WTC11 (cell line): Measurements from ENCODE around the gene S100B. TPM values are rescaled to one million over a fixed set of nuclear protein-coding genes. Genes with fewer than 3 reads are reported as not detected.

ENCODE experiments used
- ATAC-seq: fragments of 200-7000 bp; cut with Tn5 transposase; 2 replicates; pipeline ENCODE4 v1.10.0; 2021; ENCODE audit warnings: mild to moderate bottlenecking, moderate library complexity
- CTCF ChIA-PET: fragments of 300-600 bp; sonication (Branson Sonifier 250); formaldehyde crosslinking; loops from one replicate; lab custom pipeline; 2021; ENCODE audit warnings: antibody characterized with exemption; lab: Charles Lee
- POLR2A ChIA-PET: fragments of 350-600 bp; sonication (Branson Sonifier 250); formaldehyde crosslinking; loops from one replicate; lab custom pipeline; 2021; ENCODE audit warnings: antibody characterized with exemption; lab: Charles Lee
- DNase-seq: peaks from one replicate; pipeline ENCODE4 v3.0.0; 2021; ENCODE audit warnings: low spot score
- H3K27ac Mint-ChIP-seq: 2 replicates; pipeline ENCODE4 v1.8.0; 2021; ENCODE audit warnings: mixed read lengths
- H3K27me3 Mint-ChIP-seq: 2 replicates; pipeline ENCODE4 v1.8.0; 2021; ENCODE audit warnings: low read depth, mild to moderate bottlenecking, moderate library complexity, mixed read lengths
- H3K36me3 Mint-ChIP-seq: 2 replicates; pipeline ENCODE4 v1.8.0; 2021; ENCODE audit warnings: mixed read lengths
- H3K4me1 Mint-ChIP-seq: 2 replicates; pipeline ENCODE4 v1.8.0; 2022; ENCODE audit warnings: mixed read lengths
- H3K4me3 Mint-ChIP-seq: 2 replicates; pipeline ENCODE4 v1.8.0; 2021; ENCODE audit warnings: mild to moderate bottlenecking, moderate library complexity, mixed read lengths
- H3K9me3 Mint-ChIP-seq: 2 replicates; pipeline ENCODE4 v1.8.0; 2021; ENCODE audit warnings: mixed read lengths
- ATF3 ChIP-seq: sonication (generic); formaldehyde crosslinking; conservative IDR thresholded peaks from 2 replicates; pipeline ENCODE4 v1.8.1; 2022; ENCODE audit warnings: mild to moderate bottlenecking, missing genetic modification reagents
- ESRRA ChIP-seq: sonication (generic); formaldehyde crosslinking; IDR thresholded peaks from 2 replicates; pipeline ENCODE4 v1.8.1; 2022; ENCODE audit warnings: mild to moderate bottlenecking, missing genetic modification reagents, borderline replicate concordance
- FOXJ3 ChIP-seq: sonication (generic); formaldehyde crosslinking; IDR thresholded peaks from 2 replicates; pipeline ENCODE4 v1.9.0; 2021; ENCODE audit warnings: missing genetic modification reagents, mild to moderate bottlenecking, borderline replicate concordance
- GTF2I ChIP-seq: fragments of 250-450 bp; sonication (Bioruptor Pico); conservative IDR thresholded peaks from 2 replicates; pipeline ENCODE4 v1.4.0; 2021; ENCODE audit warnings: mild to moderate bottlenecking
- JAZF1 ChIP-seq: fragments of 250-450 bp; sonication (Bioruptor Pico); IDR thresholded peaks from 2 replicates; pipeline ENCODE4 v1.9.0; 2021; ENCODE audit warnings: moderate library complexity, mild to moderate bottlenecking, inconsistent platforms
- JUN ChIP-seq: sonication (generic); formaldehyde crosslinking; IDR thresholded peaks from 2 replicates; pipeline ENCODE4 v1.8.0; 2023; ENCODE audit warnings: mild to moderate bottlenecking, missing genetic modification reagents
- NR1H2 ChIP-seq: sonication (generic); formaldehyde crosslinking; IDR thresholded peaks from 2 replicates; pipeline ENCODE4 v1.9.0; 2021; ENCODE audit warnings: mild to moderate bottlenecking, moderate library complexity, missing genetic modification reagents
- OVOL2 ChIP-seq: fragments of 250-450 bp; sonication (Bioruptor Pico); IDR thresholded peaks from 2 replicates; pipeline ENCODE4 v1.9.0; 2021; ENCODE audit warnings: mild to moderate bottlenecking, borderline replicate concordance
- PRDM15 ChIP-seq: sonication (generic); formaldehyde crosslinking; IDR thresholded peaks from 2 replicates; pipeline ENCODE4 v1.8.0; 2022; ENCODE audit warnings: missing genetic modification reagents
- SMAD3 ChIP-seq: sonication (generic); formaldehyde crosslinking; IDR thresholded peaks from 2 replicates; pipeline ENCODE4 v1.8.0; 2022; ENCODE audit warnings: missing genetic modification reagents, mild to moderate bottlenecking, borderline replicate concordance
- ZNF138 ChIP-seq: sonication (generic); formaldehyde crosslinking; conservative IDR thresholded peaks from 2 replicates; pipeline ENCODE4 v1.8.1; 2022; ENCODE audit warnings: mild to moderate bottlenecking, moderate library complexity, missing genetic modification reagents
- ZNF281 ChIP-seq: sonication (generic); formaldehyde crosslinking; IDR thresholded peaks from 2 replicates; pipeline ENCODE4 v1.8.0; 2023; ENCODE audit warnings: mild to moderate bottlenecking, missing genetic modification reagents
- ZNF396 ChIP-seq: fragments of 250-450 bp; sonication (Bioruptor Pico); IDR thresholded peaks from 2 replicates; pipeline ENCODE4 v1.8.0; 2021; ENCODE audit warnings: mild to moderate bottlenecking, moderate library complexity, borderline replicate concordance
- total RNA-seq: library from RNA; stranded (reverse); gene quantifications from 3 replicates; pipeline ENCODE4 v1.2.3, GENCODE V29; 2021
- TF ChIP-seq, protein P1 (sequence below): fragments of 250-450 bp; sonication (Bioruptor Pico); IDR thresholded peaks from 2 replicates; pipeline ENCODE4 v2.1.2; 2022; ENCODE audit warnings: mild to moderate bottlenecking, moderate library complexity
- TF ChIP-seq, protein P2 (sequence below): sonication (generic); formaldehyde crosslinking; IDR thresholded peaks from 2 replicates; pipeline ENCODE4 v1.8.0; 2022; ENCODE audit warnings: mild to moderate bottlenecking, missing genetic modification reagents
- TF ChIP-seq, protein P3 (sequence below): sonication (generic); formaldehyde crosslinking; IDR thresholded peaks from 2 replicates; pipeline ENCODE4 v1.8.0; 2023; ENCODE audit warnings: missing genetic modification reagents

The S100B gene
- total RNA-seq, 1 experiment from 2014 or later = 0.46 TPM

DNA sequence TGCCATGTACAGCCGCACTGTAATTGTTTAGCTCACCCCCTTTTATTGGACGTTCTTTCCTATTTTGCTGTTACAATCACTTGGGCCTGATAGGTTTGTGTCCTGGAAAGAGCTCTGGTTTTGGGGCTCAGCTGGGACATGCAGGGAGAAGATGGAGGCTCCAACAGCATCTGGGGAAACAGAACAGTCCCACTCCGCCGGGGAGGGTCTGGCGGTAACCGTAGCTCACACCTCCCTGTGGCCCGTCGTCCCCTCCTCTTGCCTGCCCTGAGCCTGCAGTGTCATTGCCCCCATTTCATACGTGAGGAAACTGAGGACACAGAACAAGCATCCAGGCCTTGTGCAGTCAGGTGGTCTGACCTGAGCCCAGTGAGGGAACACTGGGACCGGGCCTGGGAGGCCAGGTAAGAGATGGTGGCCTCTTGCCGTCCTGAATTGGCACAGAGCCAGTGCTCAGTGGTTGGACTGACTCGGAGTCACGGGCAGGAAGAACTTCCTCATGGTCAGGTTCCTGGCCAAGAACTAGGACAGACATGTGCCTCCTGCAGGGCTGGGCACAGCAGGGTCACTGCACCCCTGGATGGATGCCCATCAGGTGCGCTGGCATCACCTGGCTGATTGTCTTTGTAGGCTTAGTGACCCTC is 41.8 kb downstream of the S100B start:
- H3K4me3 Mint-ChIP-seq = no peak overlapping the region
- no peak for TF ChIP-seq JAZF1 (CRISPR knock-in tag)
- POLR2A ChIA-PET = no interaction called here
- no peak for ATAC-seq
- CTCF ChIA-PET = no interaction called here
- DNase-seq = no peak
- peaks cover 38% of the 10 kb centered on the region for H3K36me3 Mint-ChIP-seq
- H3K27ac Mint-ChIP-seq = no peak overlapping the region
- H3K9me3 Mint-ChIP-seq = no peaks in the 10 kb centered on the region
- H3K27me3 Mint-ChIP-seq = no peaks in the 10 kb centered on the region
- H3K4me1 Mint-ChIP-seq = no peaks in the 10 kb centered on the region

GRCh38 chr21:46562472-46562871 is 42.4 kb downstream of the S100B start:
- H3K27me3 Mint-ChIP-seq = no peaks in the 10 kb centered on the region
- H3K36me3 Mint-ChIP-seq = peaks cover 32% of the 10 kb centered on the region
- H3K4me3 Mint-ChIP-seq = no peak overlapping the region
- H3K27ac Mint-ChIP-seq = no peak overlapping the region
- POLR2A ChIA-PET = no interaction called here
- CTCF ChIA-PET = no interaction called here
- no peaks in the 10 kb centered on the region for H3K9me3 Mint-ChIP-seq
- ATAC-seq (no peak), DNase-seq (no peak)
- no peaks in the 10 kb centered on the region for H3K4me1 Mint-ChIP-seq
- TF ChIP-seq OVOL2 = no peak
- no peak for TF ChIP-seq ATF3 (CRISPR knock-in tag)
- no peak for TF ChIP-seq ZNF396 (CRISPR knock-in tag)

DNA sequence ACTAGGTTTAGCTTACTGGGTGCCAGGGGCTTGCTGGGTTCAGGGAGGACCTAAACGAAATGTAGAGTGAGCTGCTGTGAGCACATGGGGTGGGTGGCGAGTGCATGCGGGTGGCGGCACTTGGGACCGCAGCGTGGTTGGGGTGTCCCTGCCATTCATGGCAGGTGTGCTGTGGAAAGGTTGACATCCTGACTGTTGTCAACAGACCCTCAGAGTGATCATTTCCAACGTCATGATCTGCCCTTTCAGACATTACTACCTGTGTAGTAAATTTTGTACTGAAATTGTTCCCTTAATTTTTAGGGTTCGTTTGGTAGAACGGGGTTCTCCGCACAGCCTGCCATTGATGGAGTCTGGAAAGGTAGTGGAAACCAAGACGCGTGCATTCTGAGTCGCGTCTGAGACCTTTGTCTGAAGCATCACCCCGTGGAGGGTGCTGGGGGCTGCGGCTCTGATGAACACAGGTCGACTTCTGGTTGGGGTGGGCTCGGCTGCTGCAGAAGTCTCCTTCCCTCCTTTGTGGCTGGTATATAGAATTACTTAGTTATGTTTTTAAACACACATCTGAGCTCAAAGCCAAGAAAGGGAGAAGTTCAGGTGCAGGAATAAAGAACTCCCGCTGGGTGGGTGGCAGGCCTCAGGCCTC is 43.3 kb downstream of the S100B start:
- Mint-ChIP-seq H3K36me3 (peaks cover 30% of the 10 kb centered on the region), H3K27ac (no peak overlapping the region), H3K4me1 (no peaks in the 10 kb centered on the region), H3K27me3 (no peaks in the 10 kb centered on the region), H3K9me3 (no peaks in the 10 kb centered on the region), H3K4me3 (no peak overlapping the region)
- ChIA-PET CTCF (no interaction called here), POLR2A (no interaction called here)
- TF ChIP-seq JUN (CRISPR knock-in tag) (no peak), ZNF281 (CRISPR knock-in tag) (no peak), GTF2I (no peak), NR1H2 (no peak), SMAD3 (CRISPR knock-in tag) (no peak), FOXJ3 (CRISPR knock-in tag) (no peak), PRDM15 (CRISPR knock-in tag) (no peak), ZNF396 (CRISPR knock-in tag) (no peak), ESRRA (CRISPR knock-in tag) (no peak), ZNF138 (CRISPR knock-in tag) (no peak)
- TF ChIP-seq, protein P1, sequence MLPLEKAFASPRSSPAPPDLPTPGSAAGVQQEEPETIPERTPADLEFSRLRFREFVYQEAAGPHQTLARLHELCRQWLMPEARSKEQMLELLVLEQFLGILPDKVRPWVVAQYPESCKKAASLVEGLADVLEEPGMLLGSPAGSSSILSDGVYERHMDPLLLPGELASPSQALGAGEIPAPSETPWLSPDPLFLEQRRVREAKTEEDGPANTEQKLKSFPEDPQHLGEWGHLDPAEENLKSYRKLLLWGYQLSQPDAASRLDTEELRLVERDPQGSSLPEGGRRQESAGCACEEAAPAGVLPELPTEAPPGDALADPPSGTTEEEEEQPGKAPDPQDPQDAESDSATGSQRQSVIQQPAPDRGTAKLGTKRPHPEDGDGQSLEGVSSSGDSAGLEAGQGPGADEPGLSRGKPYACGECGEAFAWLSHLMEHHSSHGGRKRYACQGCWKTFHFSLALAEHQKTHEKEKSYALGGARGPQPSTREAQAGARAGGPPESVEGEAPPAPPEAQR (CRISPR knock-in tag) = no peak
- TF ChIP-seq, protein P2, sequence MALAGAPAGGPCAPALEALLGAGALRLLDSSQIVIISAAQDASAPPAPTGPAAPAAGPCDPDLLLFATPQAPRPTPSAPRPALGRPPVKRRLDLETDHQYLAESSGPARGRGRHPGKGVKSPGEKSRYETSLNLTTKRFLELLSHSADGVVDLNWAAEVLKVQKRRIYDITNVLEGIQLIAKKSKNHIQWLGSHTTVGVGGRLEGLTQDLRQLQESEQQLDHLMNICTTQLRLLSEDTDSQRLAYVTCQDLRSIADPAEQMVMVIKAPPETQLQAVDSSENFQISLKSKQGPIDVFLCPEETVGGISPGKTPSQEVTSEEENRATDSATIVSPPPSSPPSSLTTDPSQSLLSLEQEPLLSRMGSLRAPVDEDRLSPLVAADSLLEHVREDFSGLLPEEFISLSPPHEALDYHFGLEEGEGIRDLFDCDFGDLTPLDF = no peak
- TF ChIP-seq, protein P3, sequence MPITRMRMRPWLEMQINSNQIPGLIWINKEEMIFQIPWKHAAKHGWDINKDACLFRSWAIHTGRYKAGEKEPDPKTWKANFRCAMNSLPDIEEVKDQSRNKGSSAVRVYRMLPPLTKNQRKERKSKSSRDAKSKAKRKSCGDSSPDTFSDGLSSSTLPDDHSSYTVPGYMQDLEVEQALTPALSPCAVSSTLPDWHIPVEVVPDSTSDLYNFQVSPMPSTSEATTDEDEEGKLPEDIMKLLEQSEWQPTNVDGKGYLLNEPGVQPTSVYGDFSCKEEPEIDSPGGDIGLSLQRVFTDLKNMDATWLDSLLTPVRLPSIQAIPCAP (CRISPR knock-in tag) = no peak
- DNase-seq (no peak), ATAC-seq (no peak)
